Stimulated activated CD4-positive, alpha-beta T cell treated with anti-CD3 and anti-CD28 coated beads, Interleukin-12 subunit alpha, Interleukin-12 subunit beta, amount 100 ng/mL, for 24 hours (primary cell): Measurements from ENCODE around the gene ZNF543.
A peak's percentile ranks its signal among the peaks of the same experiment; 100 is the strongest.
"Not testable (repeated sequence)": the region's sequence is repeated elsewhere in the genome, so short reads cannot be mapped to it uniquely, and the experiment has no call there.

ENCODE experiments used
- DNase-seq, 2 experiments: peaks; one replicate each; pipeline ENCODE4 v3.0.0-alpha.2; 2020; ENCODE audit warnings: low read depth in 2 of 2

The ZNF543 gene

DNA sequence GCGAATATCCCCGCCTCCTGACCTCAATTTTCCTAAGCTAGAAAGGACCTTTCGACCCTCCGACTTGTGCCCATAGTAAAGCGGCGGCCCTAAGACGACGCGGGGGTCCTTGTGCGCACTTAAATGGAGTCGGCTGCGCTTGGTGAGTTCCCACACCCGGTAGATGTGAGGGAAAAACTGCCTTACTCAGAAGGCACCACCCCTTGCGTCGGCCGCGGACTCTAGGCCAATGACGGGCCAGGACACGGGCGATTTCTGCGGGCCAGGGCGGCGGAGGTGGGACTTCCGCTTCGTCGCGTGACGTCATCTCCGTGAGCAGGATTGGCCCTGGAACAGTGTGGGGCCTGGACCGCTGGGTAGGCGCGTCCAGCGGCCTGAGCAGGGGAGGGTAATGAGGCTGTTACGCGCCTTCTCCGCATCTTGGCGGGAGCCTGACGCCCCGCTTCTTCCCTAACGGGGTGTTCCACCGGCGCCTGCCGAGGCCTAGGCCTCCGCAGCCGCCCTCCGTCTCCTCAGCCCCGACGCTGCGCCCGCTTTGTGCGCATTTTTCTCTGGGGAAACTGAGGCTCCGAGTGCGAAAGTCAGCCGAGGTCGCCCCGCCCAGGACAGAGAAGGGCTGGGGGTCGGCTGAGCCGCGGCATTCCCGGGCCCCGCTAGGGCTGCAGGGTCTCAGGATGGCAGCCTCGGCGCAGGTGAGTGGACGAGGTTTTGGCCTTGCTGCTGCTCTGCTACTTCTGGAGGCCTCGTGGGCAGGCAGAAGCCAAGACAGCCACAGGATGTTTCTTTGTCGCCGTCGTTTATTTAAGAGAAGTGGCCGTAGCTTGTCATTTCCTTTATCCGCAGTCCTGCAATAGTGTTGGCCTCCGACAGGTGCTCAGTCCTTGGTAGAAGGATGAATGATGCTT is at the start of gene ZNF543:
Gene ZNF543, plus strand, starts transcription at position 293 of the 905 bp plus-strand sequence. Its CDS starts 382 bp downstream, at position 675.
- DNase-seq, result peak; percentile 83 to 86

- DNase-seq, result no peak
These were observed 49.0 kb upstream of the ZNF543 start for GRCh38 chr19:57271280-57271679.

- no peak for DNase-seq
These were observed 47.3 kb upstream of the ZNF543 start for GRCh38 chr19:57273014-57273413.

DNA sequence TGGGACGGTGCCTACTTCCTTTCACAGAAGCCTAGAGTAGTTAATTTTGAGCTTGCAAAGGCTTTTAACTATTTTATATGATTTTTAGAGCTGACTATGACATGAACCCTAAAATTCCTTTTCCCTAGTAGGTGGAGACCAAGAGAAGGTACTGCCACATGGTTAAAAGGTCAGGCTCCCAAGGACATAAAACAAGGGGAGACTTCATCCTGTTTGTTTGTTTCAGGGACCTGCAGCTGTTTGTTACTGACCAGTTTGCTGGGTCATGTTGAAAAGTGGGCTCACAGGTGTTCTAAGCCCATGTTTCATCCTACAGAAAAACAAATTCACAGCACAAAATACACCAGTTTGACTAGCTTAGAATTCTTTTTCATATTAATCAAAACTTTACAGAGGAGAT is 43.8 kb upstream of the ZNF543 start:
- DNase-seq, result no peak

GRCh38 chr19:57278481-57278880 is 41.8 kb upstream of the ZNF543 start:
- not testable (repeated sequence) for DNase-seq

DNA sequence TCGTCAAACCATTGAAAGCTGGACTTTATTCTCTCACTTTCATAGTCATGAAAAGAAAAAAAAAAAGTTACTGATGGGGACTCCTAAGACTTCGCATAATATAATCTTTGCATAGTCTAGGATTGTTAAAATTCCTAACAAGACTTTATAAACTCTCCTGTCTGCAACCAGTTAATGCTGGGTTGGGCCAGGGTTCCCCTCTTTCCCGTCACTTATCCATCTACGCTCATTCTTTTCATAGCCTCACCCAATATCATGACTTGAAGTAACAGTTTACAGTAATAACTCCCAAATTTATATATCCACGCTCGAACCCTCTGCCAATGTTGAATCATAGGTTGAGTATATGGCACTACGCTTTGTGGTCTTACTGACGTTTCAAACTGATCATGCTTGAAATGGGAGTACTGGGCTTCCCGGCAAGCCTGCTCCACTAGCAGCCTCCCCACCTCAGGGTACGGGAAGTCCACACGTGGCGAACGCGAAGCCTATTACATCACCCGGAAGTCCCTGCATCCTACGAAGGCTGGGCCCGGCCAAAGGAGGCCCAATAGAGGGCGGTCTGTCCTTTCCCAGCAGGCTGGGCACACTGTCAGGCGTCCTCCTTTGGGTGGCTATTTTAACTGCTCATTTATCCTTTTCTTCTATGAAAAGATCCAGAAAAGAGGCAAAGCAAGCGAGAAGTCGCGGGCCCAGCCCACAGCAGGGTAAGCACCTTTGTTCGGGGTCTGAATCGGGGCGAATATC is 40.7 kb upstream of the ZNF543 start:
- peak; percentile 69 to 72 for DNase-seq

- peak; percentile 91 to 93 for DNase-seq
These were observed 39.9 kb upstream of the ZNF543 start, which contains the start of gene ZNF460 for GRCh38 chr19:57280165-57280961. Gene ZNF460, plus strand, starts transcription at chr19:57280485. Its CDS starts 322 bp downstream, at chr19:57280807.

DNA sequence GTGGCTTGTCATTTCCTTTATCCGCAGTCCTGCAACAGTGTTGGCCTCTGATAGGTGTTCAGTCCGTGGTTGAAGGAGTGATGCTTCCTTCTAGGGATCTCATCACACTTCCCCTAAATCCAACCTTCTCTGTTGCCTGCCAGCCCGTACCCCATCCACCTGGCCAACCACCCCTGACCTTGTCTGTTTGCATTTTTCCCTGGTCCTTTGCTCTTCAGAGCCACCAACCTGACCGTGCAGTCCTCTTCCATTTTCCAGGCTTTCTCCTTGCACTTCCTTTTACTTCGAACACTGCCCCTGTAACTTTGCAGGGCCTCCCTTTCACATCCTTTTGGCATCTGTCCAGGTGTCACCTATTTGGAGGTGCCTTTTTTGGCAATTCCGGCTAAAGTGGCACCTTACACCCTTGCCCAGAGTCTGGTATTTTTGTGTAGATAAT is 39.3 kb upstream of the ZNF543 start:
- no peak for DNase-seq

- no peak for DNase-seq
These were observed 38.1 kb upstream of the ZNF543 start for GRCh38 chr19:57282011-57282643.

GRCh38 chr19:57288373-57288772 is 31.9 kb upstream of the ZNF543 start:
- no peak for DNase-seq

DNA sequence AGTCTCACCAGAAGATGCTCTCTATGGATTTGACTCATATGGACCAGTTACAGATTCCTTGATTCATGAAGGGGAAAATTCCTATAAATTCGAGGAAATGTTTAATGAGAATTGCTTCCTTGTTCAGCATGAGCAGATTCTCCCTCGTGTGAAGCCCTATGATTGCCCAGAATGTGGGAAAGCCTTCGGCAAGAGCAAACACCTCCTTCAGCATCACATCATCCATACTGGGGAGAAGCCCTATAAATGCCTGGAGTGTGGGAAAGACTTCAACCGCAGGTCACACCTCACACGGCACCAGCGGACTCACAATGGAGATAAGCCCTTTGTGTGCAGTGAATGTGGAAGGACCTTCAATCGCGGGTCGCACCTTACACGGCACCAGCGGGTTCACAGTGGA is 29.3 kb upstream of the ZNF543 start:
- DNase-seq, result no peak

- DNase-seq, result no peak
These were observed 27.7 kb upstream of the ZNF543 start for GRCh38 chr19:57292547-57292946.

GRCh38 chr19:57293719-57294118 is 26.6 kb upstream of the ZNF543 start:
- DNase-seq, result no peak

DNA sequence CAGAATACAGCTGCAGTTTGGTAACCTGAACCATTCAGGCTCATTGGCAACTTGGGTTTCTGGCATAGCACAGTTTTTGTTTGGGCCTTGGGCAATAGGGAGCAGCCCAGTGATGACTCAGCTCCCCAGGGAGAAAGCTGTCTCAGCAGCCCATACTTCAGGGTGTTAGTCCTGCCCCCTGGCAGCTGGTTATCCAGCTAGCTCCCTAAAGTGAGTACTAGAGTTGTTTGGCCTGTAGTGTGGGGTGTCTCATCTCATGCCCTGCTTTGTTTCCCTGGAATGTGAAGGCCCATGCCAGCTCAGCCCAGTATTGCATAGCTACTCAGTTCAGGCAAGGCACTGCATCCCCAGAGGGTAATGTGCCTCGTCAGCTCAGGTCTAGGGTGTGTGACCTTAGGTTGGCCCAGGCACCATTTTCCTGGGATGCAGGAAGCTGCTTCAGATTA is 18.2 kb upstream of the ZNF543 start:
- DNase-seq, result no peak

- DNase-seq, result no peak
These were observed 17.4 kb upstream of the ZNF543 start for GRCh38 chr19:57302727-57303401.

DNA sequence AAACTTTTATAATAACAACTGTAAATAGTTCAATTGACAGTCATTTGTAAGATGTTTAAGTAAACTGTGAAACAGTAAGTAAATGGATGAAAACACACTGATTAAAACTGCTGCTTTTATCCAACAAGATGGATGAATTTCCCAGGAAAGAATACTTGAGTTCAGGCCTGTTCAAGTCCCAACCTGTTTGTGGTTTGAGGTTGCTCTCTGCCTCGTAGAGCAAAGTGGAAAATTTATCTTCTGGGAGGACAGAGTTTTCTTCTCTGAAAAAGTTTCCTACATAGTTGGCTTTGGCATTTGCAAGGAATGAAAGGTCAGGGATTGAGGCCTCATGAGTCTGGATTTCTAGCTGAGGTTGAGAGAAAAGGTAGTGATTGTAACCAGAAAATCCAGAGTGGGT is 15.2 kb upstream of the ZNF543 start:
- no peak for DNase-seq

- DNase-seq, result no peak
These were observed 11.8 kb upstream of the ZNF543 start for GRCh38 chr19:57308514-57308913.

DNA sequence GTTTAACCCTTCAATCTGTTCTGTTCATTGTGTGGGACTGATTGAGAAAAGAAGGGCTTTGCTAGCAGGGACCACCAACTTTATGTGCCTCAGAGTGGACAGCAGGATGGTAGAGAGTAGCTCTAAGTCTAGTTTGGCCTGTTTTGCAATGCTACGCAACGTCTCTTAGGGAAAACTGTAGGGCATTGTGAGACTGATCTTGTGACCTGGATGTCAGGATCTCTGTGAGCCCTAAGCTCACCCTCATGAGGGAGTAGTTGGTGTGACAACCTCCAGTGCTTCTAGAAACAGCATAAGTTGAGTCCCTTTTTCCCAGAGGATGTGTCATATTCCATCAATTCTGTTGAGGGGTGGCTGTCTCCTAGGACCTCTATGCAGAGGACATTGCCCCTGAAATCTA is 9.5 kb upstream of the ZNF543 start:
- DNase-seq, result no peak

DNA sequence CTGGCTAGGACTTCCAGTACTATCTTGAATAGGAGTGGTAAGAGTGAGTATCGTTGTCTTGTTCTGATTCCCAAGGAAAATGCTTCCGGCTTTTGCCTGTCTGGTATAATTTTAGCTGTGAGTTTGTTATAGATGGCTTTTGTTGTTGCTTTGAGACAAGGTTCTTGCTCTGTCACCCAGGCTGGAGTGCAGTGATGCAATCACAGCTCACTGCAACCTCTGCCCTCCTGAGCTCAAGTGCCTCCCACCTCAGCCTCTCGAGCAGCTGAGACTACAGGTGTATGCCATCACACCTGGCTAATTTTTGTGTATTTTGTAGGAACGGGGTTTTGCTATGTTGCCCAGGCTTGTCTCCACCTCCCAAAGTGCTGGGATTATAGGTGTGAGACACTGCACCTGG is 6.1 kb upstream of the ZNF543 start:
- no peak for DNase-seq

DNA sequence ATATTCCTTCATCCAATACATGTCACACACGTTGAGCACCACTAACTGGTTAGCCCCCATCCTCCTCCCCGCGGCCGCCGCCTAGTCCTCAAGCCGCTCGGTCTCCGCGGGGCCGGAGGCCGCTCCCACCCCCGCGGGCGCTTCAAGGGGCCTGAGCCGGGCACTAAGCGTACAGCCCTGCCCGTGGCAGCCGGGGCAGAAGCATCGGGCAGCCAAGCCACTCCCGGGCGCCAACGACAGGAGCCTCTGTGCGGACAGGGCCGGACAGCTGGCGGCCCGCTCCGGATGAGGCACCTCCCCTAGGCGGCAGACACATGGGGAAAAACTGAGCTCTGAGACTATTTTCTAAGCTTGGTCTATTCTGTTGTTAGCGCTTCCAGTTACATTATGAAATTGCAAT is 2.8 kb upstream of the ZNF543 start:
- no peak for DNase-seq

- DNase-seq, result no peak
These were observed 448 bp upstream of the ZNF543 start for GRCh38 chr19:57319869-57320179.
